Small intestine (tissue), 7 donors: ENCODE measurements around the gene MAN1C1. TPM values are rescaled to one million over a fixed set of nuclear protein-coding genes. Genes with fewer than 3 reads are reported as not detected.

Experiments
- DNase-seq, 2 donors: peaks; one replicate each; pipeline versions ENCODE4 v3.0.0 to v3.0.0-alpha.2; 2013
- FAIRE-seq: peaks from 2 replicates; lab custom pipeline; 2012; peaks lifted over from hg19 to GRCh38; lab: Jason Lieb, UNC
- H3K27ac ChIP-seq, 3 donors: one replicate each; pipeline ENCODE4 v1.5.1; 2013; ENCODE audit warnings: low read length in 2 of 3, mild to moderate bottlenecking in 2 of 3, control low read depth in 1 of 3, inconsistent platforms in 1 of 3, low read depth in 1 of 3, moderate library complexity in 1 of 3
- H3K27me3 ChIP-seq, 3 donors: one replicate each; pipeline ENCODE4 v1.6.1; 2013; ENCODE audit warnings: low read length in 3 of 3, inconsistent platforms in 1 of 3; ENCODE audit not compliant: control insufficient read depth in 3 of 3, insufficient read depth in 3 of 3
- H3K36me3 ChIP-seq, 3 donors: one replicate each; pipeline ENCODE4 v1.6.1; 2013; ENCODE audit warnings: low read length in 3 of 3, inconsistent platforms in 1 of 3, low read depth in 1 of 3, mild to moderate bottlenecking in 1 of 3, moderate library complexity in 1 of 3; ENCODE audit not compliant: control insufficient read depth in 3 of 3, insufficient read depth in 2 of 3
- H3K4me1 ChIP-seq, 3 donors: one replicate each; pipeline ENCODE4 v1.6.1; 2013; ENCODE audit warnings: low read length in 2 of 3, inconsistent platforms in 1 of 3, low read depth in 1 of 3, mild to moderate bottlenecking in 1 of 3, moderate library complexity in 1 of 3; ENCODE audit not compliant: control insufficient read depth in 3 of 3, insufficient read depth in 2 of 3
- H3K4me3 ChIP-seq, 3 donors: one replicate each; pipeline ENCODE4 v1.5.1; 2013; ENCODE audit warnings: low read length in 3 of 3, control low read depth in 1 of 3, inconsistent platforms in 1 of 3, low read depth in 1 of 3, mild to moderate bottlenecking in 1 of 3, moderate library complexity in 1 of 3
- H3K9me3 ChIP-seq, 2 donors: one replicate each; pipeline ENCODE4 v1.6.1; 2013; ENCODE audit warnings: low read depth in 1 of 2, low read length in 1 of 2; ENCODE audit not compliant: control insufficient read depth in 2 of 2, insufficient read depth in 1 of 2
- WGBS, 3 donors: extraction: QIAGEN DNeasy Blood & Tissue Kit; methylation state at CpG; one replicate each; pipeline ENCODE4 v1.1.7; 2013; 5-methylcytosine and 5-hydroxymethylcytosine counted together
- polyA plus RNA-seq, 4 donors: library from polyadenylated mRNA; stranded (reverse) in 3 of 4; unstranded in 1 of 4; fragments of 200-250 nt in 3 of 4; fragments of 120-200 nt in 1 of 4; gene quantifications; one replicate each; pipeline versions ENCODE4 v1.2.1 to v1.2.3, GENCODE V29; 2013
- donor health status: healthy with polysubstance abuse.
- donor health status: control.
- donor health status: control.
- donor health status: Bipolar disorder and iron deficiency.
- donor health status: healthy.

The MAN1C1 gene
- polyA plus RNA-seq, 4 donors, result 0.67 to 12.1 (median 3.4) TPM

DNA sequence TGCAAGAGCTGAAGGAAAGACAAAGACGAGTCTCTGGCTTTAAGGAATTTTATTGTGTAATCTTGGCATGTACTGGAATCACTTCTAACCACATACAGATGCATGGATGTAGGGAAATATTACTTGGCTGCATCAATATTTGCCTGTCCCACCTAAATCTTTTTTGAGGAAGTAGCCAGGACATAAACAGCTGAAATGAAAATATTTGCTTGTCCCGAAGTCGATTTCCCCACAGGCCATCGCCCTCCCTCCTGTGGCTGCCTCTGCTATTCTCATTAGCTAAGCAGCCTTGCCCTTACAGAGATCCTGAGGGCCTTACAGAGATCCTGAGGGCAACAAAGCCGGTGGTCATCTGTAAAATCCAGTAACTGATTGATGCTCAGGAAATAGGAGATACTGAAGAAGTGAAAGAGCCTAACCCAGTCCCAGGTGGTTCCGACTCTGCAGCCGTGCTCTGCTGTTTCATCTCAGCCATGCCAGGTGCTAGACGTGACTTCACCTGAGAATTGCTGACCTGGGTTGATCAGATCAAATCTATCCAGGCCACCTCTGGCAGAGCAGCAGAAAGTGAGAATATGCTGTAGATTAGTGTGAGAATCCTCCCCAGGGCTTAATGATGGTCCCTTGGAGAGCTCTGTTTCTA lies 25.5 kb downstream of the MAN1C1 start:
- Histone ChIP-seq H3K36me3 (peaks cover 0 to 9% (median 0%) of the 10 kb centered on the region in 3 donors), H3K9me3 (no peaks in the 10 kb centered on the region), H3K27ac (peak overlapping the region; percentile 18 to 71 (median 65)), H3K4me1 (peaks cover 0 to 8% (median 2%) of the 10 kb centered on the region in 3 donors), H3K27me3 (no peaks in the 10 kb centered on the region), H3K4me3 (no peak overlapping the region)
- WGBS, 3 donors, result 54 to 60% (median 57%) methylated on average over 8 of the region's 8 CpGs
- FAIRE-seq (no peak), DNase-seq (no peak)

- WGBS, 3 donors, result 48 to 72% (median 62%) methylated on average over 8 of the region's 8 CpGs
- Histone ChIP-seq H3K36me3 (peaks cover 0 to 11% (median 0%) of the 10 kb centered on the region in 3 donors), H3K4me3 (no peak overlapping the region), H3K27me3 (no peaks in the 10 kb centered on the region), H3K9me3 (no peaks in the 10 kb centered on the region), H3K4me1 (peaks cover 0 to 8% (median 2%) of the 10 kb centered on the region in 3 donors), H3K27ac (peak overlapping the region; percentile 40 to 71 (median 65))
- FAIRE-seq (no peak), DNase-seq (peak; percentile 33 to 46)
These were observed 26.1 kb downstream of the MAN1C1 start for GRCh38 chr1:25642574-25643108.

GRCh38 chr1:25643929-25644328 lies 27.3 kb downstream of the MAN1C1 start:
- Histone ChIP-seq H3K27ac (no peak overlapping the region), H3K9me3 (no peaks in the 10 kb centered on the region), H3K4me1 (peaks cover 0 to 8% (median 2%) of the 10 kb centered on the region in 3 donors), H3K4me3 (no peak overlapping the region), H3K27me3 (no peaks in the 10 kb centered on the region), H3K36me3 (peaks cover 0 to 13% (median 0%) of the 10 kb centered on the region in 3 donors)
- WGBS, 3 donors, result 86 to 92% (median 90%) methylated on average over 7 of the region's 7 CpGs
- FAIRE-seq (no peak), DNase-seq (no peak)

DNA sequence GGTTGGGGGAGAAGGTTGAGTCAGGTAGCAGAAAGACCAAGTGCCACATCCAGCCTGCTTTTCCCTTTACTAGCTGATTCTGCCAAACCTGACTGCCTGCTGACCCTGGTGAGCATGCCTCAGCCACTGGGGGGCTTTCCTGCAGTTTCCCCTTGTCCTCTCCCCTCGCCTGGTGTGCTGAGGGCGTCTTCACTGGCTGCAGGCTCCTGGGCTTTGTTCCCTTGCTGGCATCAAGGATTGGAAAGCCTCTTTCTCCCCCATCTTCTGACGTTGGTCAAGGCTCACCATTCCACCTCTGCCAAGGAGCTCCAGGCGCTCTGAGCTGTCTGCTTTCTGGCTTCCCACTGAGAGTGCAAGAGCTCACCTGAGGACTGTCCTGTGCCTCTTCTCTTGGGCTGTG lies 28.4 kb downstream of the MAN1C1 start:
- FAIRE-seq (no peak), DNase-seq (no peak)
- no peaks in the 10 kb centered on the region for H3K9me3 ChIP-seq
- WGBS, 3 donors, result 77 to 89% (median 87%) methylated on average over 4 of the region's 4 CpGs
- H3K27ac ChIP-seq, result no peak overlapping the region
- peaks cover 0 to 8% (median 2%) of the 10 kb centered on the region in 3 donors for H3K4me1 ChIP-seq
- no peak overlapping the region for H3K4me3 ChIP-seq
- H3K36me3 ChIP-seq, result peaks cover 0 to 13% (median 0%) of the 10 kb centered on the region in 3 donors
- no peaks in the 10 kb centered on the region for H3K27me3 ChIP-seq

DNA sequence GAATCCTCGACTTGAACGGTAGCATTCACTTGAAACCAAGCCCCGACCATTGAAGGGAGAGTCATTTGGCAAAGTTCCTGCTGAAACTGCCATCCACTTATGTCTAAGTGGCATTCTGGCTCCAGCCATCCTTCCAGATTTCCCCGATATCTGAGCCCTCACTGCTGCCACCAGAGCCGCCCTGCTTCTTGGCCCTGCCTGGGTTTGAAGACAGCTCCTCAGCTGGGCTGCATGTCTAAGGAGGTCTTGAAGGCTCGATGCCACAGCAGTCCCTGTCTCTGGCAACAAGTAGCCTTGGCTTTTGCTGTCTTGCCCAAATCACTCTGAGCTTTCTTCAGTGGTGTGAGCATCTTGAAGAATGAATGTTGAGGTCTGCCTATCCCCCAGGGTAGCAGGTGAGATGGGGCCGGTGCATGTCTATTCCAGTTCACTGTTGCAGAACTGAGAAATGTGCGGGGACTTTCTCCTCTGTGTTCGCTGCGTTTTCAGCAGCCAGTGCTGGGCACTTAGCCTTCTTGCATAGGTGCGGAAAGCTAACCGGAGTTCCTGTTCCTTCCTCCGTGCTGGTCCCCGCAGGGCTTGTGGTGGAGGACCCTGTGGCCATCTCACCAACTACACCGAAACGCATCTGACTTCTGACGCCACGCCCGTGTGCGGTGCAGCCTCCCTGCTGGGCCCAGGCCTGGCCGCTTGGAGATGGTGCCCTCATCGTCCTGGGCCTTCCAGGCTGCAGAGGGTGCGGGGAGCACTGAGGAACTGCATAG lies 29.2 kb downstream of the MAN1C1 start:
- no peaks in the 10 kb centered on the region for H3K9me3 ChIP-seq
- H3K4me1 ChIP-seq, result peaks cover 0 to 8% (median 2%) of the 10 kb centered on the region in 3 donors
- FAIRE-seq (no peak), DNase-seq (no peak)
- H3K4me3 ChIP-seq, result no peak overlapping the region
- peaks cover 0 to 13% (median 0%) of the 10 kb centered on the region in 3 donors for H3K36me3 ChIP-seq
- H3K27ac ChIP-seq, result no peak overlapping the region
- H3K27me3 ChIP-seq, result no peaks in the 10 kb centered on the region
- WGBS, 3 donors, result 91 to 95% (median 93%) methylated on average over 23 of the region's 23 CpGs

- FAIRE-seq, result no peak
- Histone ChIP-seq H3K9me3 (no peaks in the 10 kb centered on the region), H3K27ac (no peak overlapping the region), H3K36me3 (peaks cover 0 to 13% (median 0%) of the 10 kb centered on the region in 3 donors), H3K27me3 (no peaks in the 10 kb centered on the region), H3K4me3 (no peak overlapping the region), H3K4me1 (peaks cover 0 to 4% (median 0%) of the 10 kb centered on the region in 3 donors)
- no peak for DNase-seq
- WGBS, 3 donors, result 90 to 95% (median 90%) methylated on average over 4 of the region's 4 CpGs
These were observed 30.5 kb downstream of the MAN1C1 start for GRCh38 chr1:25647106-25647505.

GRCh38 chr1:25647863-25648262 lies 31.3 kb downstream of the MAN1C1 start:
- DNase-seq (no peak), FAIRE-seq (no peak)
- no peak overlapping the region for H3K27ac ChIP-seq
- H3K4me3 ChIP-seq, result no peak overlapping the region
- H3K9me3 ChIP-seq, result no peaks in the 10 kb centered on the region
- H3K27me3 ChIP-seq, result no peaks in the 10 kb centered on the region
- peaks cover 0 to 1% (median 0%) of the 10 kb centered on the region in 3 donors for H3K4me1 ChIP-seq
- peaks cover 0 to 13% (median 0%) of the 10 kb centered on the region in 3 donors for H3K36me3 ChIP-seq
- WGBS, 3 donors, result 94 to 96% (median 94%) methylated on average over 5 of the region's 5 CpGs

GRCh38 chr1:25648681-25649440 lies 32.3 kb downstream of the MAN1C1 start:
- FAIRE-seq, result no peak

More at GRCh38 chr1:25648681-25649440, 32.3 kb downstream of the MAN1C1 start:
- Histone ChIP-seq H3K4me1 (no peaks in the 10 kb centered on the region), H3K4me3 (no peak overlapping the region), H3K27ac (no peak overlapping the region), H3K9me3 (no peaks in the 10 kb centered on the region), H3K36me3 (peaks cover 0 to 13% (median 0%) of the 10 kb centered on the region in 3 donors), H3K27me3 (no peaks in the 10 kb centered on the region)
- WGBS, 3 donors, result 82 to 87% (median 84%) methylated on average over 6 of the region's 6 CpGs
- no peak for DNase-seq
